ENCODE data around the gene SMYD1. TPM values are rescaled to one million over a fixed set of nuclear protein-coding genes. Genes with fewer than 3 reads are reported as not detected.

SMYD1 gene
- total and polyA plus RNA-seq, 7 experiments from 2014 or later: 0.15 to 0.21 TPM; not detected in 5

DNA sequence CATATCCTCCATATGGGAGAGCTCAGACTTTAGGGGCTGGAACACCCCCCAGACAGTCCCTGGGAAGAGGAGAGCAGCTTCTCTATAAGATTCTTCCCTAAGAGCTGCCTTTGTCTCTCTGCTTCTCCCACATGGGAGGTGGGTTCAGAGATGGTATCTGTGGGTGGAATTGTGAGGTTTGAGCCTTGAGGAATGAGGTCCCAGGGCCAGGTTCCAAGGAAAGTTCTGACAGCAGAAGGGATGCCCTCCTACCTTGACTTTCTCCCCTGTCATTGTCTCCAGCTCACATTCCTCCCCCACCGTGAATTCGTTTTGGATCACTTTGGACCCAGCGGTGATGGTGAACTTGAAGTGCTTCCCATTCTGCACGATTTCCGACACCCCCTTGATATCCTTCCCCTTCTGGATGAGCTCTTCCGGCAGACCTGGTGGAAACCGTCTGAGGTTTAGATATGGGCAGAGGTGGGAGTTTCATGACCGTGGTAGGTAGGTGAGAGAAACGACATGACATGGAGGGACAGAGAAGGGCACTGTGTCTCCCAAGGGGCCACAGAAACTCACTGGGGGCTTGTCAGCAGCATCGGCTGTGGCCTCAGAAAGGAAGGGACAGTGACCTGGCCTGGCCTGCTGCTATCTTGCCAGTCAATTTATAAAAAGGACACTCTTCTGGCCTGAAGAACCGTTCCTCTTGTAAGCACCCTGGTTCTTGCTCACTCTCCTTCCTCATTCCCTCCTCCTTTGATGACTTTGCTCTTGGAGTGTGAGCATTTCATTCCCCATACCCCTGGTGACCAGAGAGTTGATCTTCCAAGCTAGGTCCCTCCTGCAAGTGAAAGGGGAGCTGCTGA is 58.5 kb downstream of the SMYD1 start:
- Histone ChIP-seq H3K4me3 (ENCODE audit: low read length) (no peak overlapping the region), H3K9me3 (ENCODE audit: control insufficient read depth in 2 of 3, low read length in 3 of 3) (no peaks in the 10 kb centered on the region), H3K36me3 (ENCODE audit: control insufficient read depth in 2 of 3, insufficient read depth in 3 of 3, low read length in 3 of 3) (no peaks in the 10 kb centered on the region), H3K27me3 (ENCODE audit: control insufficient read depth in 2 of 2, insufficient read depth in 2 of 2, low read length in 2 of 2) (no peaks in the 10 kb centered on the region), H3K4me1 (ENCODE audit: control insufficient read depth in 2 of 2, insufficient read depth in 2 of 2, low read length in 2 of 2) (no peaks in the 10 kb centered on the region), H3K27ac (ENCODE audit: low read depth, low read length) (no peak overlapping the region)
- Mint-ChIP-seq H3K4me3 (no peak overlapping the region), H3K9me3 (no peaks in the 10 kb centered on the region), H3K4me1 (peaks cover 0 to 3% (median 0%) of the 10 kb centered on the region in 7 donors), H3K36me3 (no peaks in the 10 kb centered on the region), H3K27me3 (peaks cover 0 to 11% (median 0%) of the 10 kb centered on the region in 5 donors), H3K27ac (peak overlapping the region in 1 of 9 donors; percentile 46)
- intact Hi-C loops (cut with micrococcal nuclease): no loop called here
- ChIA-PET CTCF (no interaction called here), POLR2A (no interaction called here)
- no peak for DNase-seq
- no peak for ATAC-seq

DNA sequence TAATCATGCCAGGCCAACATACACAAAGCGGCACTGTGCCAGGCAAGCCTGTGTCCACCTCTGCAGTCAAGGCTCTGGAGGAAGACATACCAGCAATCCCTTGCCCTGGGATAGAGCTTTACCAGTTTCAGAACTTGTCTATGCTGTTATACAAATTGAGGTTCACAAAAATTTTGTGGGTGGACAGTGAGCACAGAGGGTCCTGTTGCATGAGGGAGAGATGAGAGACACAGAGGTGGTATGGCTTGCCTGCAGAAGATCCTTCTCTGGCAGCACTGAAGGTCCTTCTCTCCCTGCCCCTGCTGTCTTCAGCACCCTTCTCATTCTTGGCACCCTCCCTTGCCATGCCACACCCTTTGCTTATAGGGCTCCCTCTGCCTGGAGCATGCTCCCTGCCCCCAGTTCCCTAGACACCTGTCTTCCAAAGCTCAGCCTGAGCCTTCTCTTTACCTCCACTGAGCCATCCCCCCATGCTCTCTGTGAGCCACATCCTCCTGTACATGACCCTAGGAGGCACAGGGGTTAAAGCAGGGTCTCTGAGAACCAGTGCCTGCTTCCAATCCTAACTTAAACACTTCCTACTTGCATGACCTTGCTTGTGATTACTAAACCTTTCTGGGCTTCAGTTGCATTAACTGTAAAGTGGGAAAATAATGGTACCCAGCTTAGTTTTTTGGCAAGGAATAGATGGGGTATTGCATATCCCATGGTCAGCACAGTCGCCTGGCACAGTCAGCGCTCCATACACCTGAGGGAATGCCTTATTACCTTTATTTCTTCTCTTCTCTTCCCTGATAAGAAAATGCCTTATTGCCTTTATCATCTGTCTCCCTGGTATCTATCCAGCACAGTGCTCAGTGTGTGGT is 59.4 kb downstream of the SMYD1 start:
- ChIA-PET POLR2A (no interaction called here), CTCF (no interaction called here)
- Histone ChIP-seq H3K4me3 (ENCODE audit: low read length) (no peak overlapping the region), H3K4me1 (ENCODE audit: control insufficient read depth in 2 of 2, insufficient read depth in 2 of 2, low read length in 2 of 2) (no peaks in the 10 kb centered on the region), H3K27me3 (ENCODE audit: control insufficient read depth in 2 of 2, insufficient read depth in 2 of 2, low read length in 2 of 2) (no peaks in the 10 kb centered on the region), H3K36me3 (ENCODE audit: control insufficient read depth in 2 of 3, insufficient read depth in 3 of 3, low read length in 3 of 3) (no peaks in the 10 kb centered on the region), H3K27ac (ENCODE audit: low read depth, low read length) (no peak overlapping the region), H3K9me3 (ENCODE audit: control insufficient read depth in 2 of 3, low read length in 3 of 3) (no peaks in the 10 kb centered on the region)
- no peak for ATAC-seq
- Mint-ChIP-seq H3K27ac (no peak overlapping the region), H3K27me3 (peaks cover 0 to 11% (median 3%) of the 10 kb centered on the region in 5 donors), H3K4me1 (peaks cover 0 to 3% (median 0%) of the 10 kb centered on the region in 7 donors), H3K9me3 (no peaks in the 10 kb centered on the region), H3K4me3 (no peak overlapping the region), H3K36me3 (no peaks in the 10 kb centered on the region)
- DNase-seq: no peak
- intact Hi-C loops (cut with micrococcal nuclease): no loop called here

- Histone ChIP-seq H3K4me3 (ENCODE audit: low read length) (no peak overlapping the region), H3K27ac (ENCODE audit: low read depth, low read length) (no peak overlapping the region), H3K4me1 (ENCODE audit: control insufficient read depth in 2 of 2, insufficient read depth in 2 of 2, low read length in 2 of 2) (no peaks in the 10 kb centered on the region), H3K9me3 (ENCODE audit: control insufficient read depth in 2 of 3, low read length in 3 of 3) (no peaks in the 10 kb centered on the region), H3K36me3 (ENCODE audit: control insufficient read depth in 2 of 3, insufficient read depth in 3 of 3, low read length in 3 of 3) (no peaks in the 10 kb centered on the region), H3K27me3 (ENCODE audit: control insufficient read depth in 2 of 2, insufficient read depth in 2 of 2, low read length in 2 of 2) (no peaks in the 10 kb centered on the region)
- H3K4me1 Mint-ChIP-seq: peaks cover 0 to 3% (median 0%) of the 10 kb centered on the region in 7 donors
- H3K9me3 Mint-ChIP-seq: no peaks in the 10 kb centered on the region
- ATAC-seq (no peak), DNase-seq (no peak)
- H3K27me3 Mint-ChIP-seq: peaks cover 0 to 11% (median 3%) of the 10 kb centered on the region in 5 donors
- ChIA-PET CTCF (no interaction called here), POLR2A (no interaction called here)
- no peaks in the 10 kb centered on the region for H3K36me3 Mint-ChIP-seq
- H3K27ac Mint-ChIP-seq: no peak overlapping the region
- no peak overlapping the region for H3K4me3 Mint-ChIP-seq
- intact Hi-C loops (cut with micrococcal nuclease): no loop called here
Observed at GRCh38 chr2:88127638-88127887, 59.9 kb downstream of the SMYD1 start.

GRCh38 chr2:88127888-88128653 is 60.4 kb downstream of the SMYD1 start, which contains the start of gene FABP1:
FABP1 (minus strand) TSS chr2:88128062; CDS start chr2:88128017, 45 bp downstream.
- intact Hi-C loops (cut with micrococcal nuclease): no loop called here
- CTCF ChIA-PET: no interaction called here

DNA sequence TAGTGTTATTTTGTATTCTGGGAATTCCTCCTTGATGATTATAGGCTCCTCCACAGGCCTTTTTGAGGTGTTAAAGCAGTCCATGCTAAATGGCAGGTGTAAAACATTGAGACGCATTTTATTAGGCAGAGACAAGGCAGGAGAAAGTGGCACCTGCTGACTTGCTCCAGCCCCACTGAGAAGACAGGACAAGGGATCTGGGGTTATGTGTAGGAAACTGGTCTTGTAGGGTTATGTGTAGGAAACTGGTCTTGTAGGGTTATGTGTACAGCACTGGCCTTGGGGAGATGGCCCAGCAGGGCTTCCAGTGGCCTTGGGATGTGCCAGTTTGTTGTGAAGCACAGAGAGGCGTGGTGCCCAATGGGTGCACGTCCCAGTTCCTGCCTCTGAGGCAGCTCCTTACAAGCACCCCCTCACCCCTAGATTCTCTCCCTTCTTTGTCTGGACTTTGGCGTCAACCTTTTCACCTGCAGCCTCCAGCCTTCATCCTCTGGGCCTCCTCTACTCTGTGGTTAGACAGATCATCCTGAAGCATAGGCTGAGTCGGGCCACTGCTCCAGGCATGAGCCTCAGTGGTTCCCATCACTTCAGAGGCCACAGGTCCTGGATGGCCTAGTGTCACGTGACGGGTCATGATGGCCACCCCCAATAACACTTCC is 61.2 kb downstream of the SMYD1 start:
- H3K4me3 ChIP-seq (ENCODE audit: low read length): no peak overlapping the region
- H3K4me1 ChIP-seq (ENCODE audit: control insufficient read depth in 2 of 2, insufficient read depth in 2 of 2, low read length in 2 of 2): no peaks in the 10 kb centered on the region
- no peaks in the 10 kb centered on the region for H3K36me3 ChIP-seq (ENCODE audit: control insufficient read depth in 2 of 3, insufficient read depth in 3 of 3, low read length in 3 of 3)
- no peaks in the 10 kb centered on the region for H3K9me3 ChIP-seq (ENCODE audit: control insufficient read depth in 2 of 3, low read length in 3 of 3)
- H3K4me3 Mint-ChIP-seq: no peak overlapping the region
- H3K27me3 ChIP-seq (ENCODE audit: control insufficient read depth in 2 of 2, insufficient read depth in 2 of 2, low read length in 2 of 2): no peaks in the 10 kb centered on the region
- intact Hi-C loops (cut with micrococcal nuclease): no loop called here
- no peak overlapping the region for H3K27ac ChIP-seq (ENCODE audit: low read depth, low read length)
- peaks cover 0 to 3% (median 0%) of the 10 kb centered on the region in 7 donors for H3K4me1 Mint-ChIP-seq
- no peak overlapping the region for H3K27ac Mint-ChIP-seq
- CTCF ChIA-PET: no interaction called here
- no peak for ATAC-seq
- POLR2A ChIA-PET: no interaction called here
- H3K27me3 Mint-ChIP-seq: peaks cover 0 to 11% (median 3%) of the 10 kb centered on the region in 5 donors
- no peaks in the 10 kb centered on the region for H3K36me3 Mint-ChIP-seq
- DNase-seq: no peak
- H3K9me3 Mint-ChIP-seq: no peaks in the 10 kb centered on the region

More at GRCh38 chr2:88127888-88128653, 60.4 kb downstream of the SMYD1 start, which contains the start of gene FABP1:
- H3K36me3 ChIP-seq (ENCODE audit: control insufficient read depth in 2 of 3, insufficient read depth in 3 of 3, low read length in 3 of 3): no peaks in the 10 kb centered on the region
- H3K4me1 Mint-ChIP-seq: peaks cover 0 to 3% (median 0%) of the 10 kb centered on the region in 7 donors
- ATAC-seq: no peak
- no peak within 1 kb of the TSS for H3K4me3 ChIP-seq (ENCODE audit: low read length)
- H3K27ac Mint-ChIP-seq: no peak within 1 kb of the TSS
- H3K36me3 Mint-ChIP-seq: no peaks in the 10 kb centered on the region
- no peaks in the 10 kb centered on the region for H3K27me3 ChIP-seq (ENCODE audit: control insufficient read depth in 2 of 2, insufficient read depth in 2 of 2, low read length in 2 of 2)
- peaks cover 0 to 11% (median 3%) of the 10 kb centered on the region in 5 donors for H3K27me3 Mint-ChIP-seq
- H3K4me1 ChIP-seq (ENCODE audit: control insufficient read depth in 2 of 2, insufficient read depth in 2 of 2, low read length in 2 of 2): no peaks in the 10 kb centered on the region
- H3K4me3 Mint-ChIP-seq: no peak within 1 kb of the TSS
- no peak within 1 kb of the TSS for H3K27ac ChIP-seq (ENCODE audit: low read depth, low read length)
- DNase-seq: no peak
- no peaks in the 10 kb centered on the region for H3K9me3 Mint-ChIP-seq
- no peaks in the 10 kb centered on the region for H3K9me3 ChIP-seq (ENCODE audit: control insufficient read depth in 2 of 3, low read length in 3 of 3)
- POLR2A ChIA-PET: no interaction called here

- H3K4me1 ChIP-seq (ENCODE audit: control insufficient read depth in 2 of 2, insufficient read depth in 2 of 2, low read length in 2 of 2): no peaks in the 10 kb centered on the region
- POLR2A ChIA-PET: no interaction called here
- H3K4me3 ChIP-seq (ENCODE audit: low read length): no peak overlapping the region
- ATAC-seq (peak; percentile 14), DNase-seq (no peak)
- CTCF ChIA-PET: interaction anchor here (0.6 kb wide), 1 partner anchor 31 kb away, joined by 4 read pairs; no protein-coding TSS in a partner anchor
- Mint-ChIP-seq H3K4me1 (peaks cover 0 to 3% (median 0%) of the 10 kb centered on the region in 7 donors), H3K27ac (no peak overlapping the region), H3K27me3 (peaks cover 0 to 11% (median 6%) of the 10 kb centered on the region in 5 donors), H3K9me3 (no peaks in the 10 kb centered on the region), H3K36me3 (no peaks in the 10 kb centered on the region), H3K4me3 (no peak overlapping the region)
- H3K36me3 ChIP-seq (ENCODE audit: control insufficient read depth in 2 of 3, insufficient read depth in 3 of 3, low read length in 3 of 3): no peaks in the 10 kb centered on the region
- H3K27ac ChIP-seq (ENCODE audit: low read depth, low read length): no peak overlapping the region
- intact Hi-C loops (cut with micrococcal nuclease): no loop called here
- H3K9me3 ChIP-seq (ENCODE audit: control insufficient read depth in 2 of 3, low read length in 3 of 3): no peaks in the 10 kb centered on the region
- no peaks in the 10 kb centered on the region for H3K27me3 ChIP-seq (ENCODE audit: control insufficient read depth in 2 of 2, insufficient read depth in 2 of 2, low read length in 2 of 2)
Observed at GRCh38 chr2:88129313-88129959, 61.8 kb downstream of the SMYD1 start.

Measured in naive thymus-derived CD4-positive, alpha-beta T cell (primary cell).